ENCODE data around the gene SORCS2.

DNA sequence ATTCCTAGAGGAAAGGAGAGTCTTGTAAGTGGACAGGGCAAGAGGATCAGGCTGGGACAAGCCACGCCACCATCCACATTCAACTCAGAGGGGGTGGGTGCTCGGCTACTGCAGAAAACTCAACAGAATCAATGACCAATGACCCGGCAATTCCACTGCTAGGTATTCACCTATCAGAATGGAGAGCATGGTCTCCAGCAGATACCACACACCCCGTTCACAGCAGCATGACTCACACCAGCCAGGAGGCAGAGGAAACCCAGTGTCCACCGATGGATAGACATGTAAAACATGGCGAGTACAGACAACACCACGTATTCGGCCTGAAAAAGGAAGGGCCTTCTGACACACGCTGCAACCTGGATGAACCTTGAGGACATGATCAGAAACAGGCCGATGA is 571.5 kb downstream of the SORCS2 start:
- TF ChIP-seq, protein P1, sequence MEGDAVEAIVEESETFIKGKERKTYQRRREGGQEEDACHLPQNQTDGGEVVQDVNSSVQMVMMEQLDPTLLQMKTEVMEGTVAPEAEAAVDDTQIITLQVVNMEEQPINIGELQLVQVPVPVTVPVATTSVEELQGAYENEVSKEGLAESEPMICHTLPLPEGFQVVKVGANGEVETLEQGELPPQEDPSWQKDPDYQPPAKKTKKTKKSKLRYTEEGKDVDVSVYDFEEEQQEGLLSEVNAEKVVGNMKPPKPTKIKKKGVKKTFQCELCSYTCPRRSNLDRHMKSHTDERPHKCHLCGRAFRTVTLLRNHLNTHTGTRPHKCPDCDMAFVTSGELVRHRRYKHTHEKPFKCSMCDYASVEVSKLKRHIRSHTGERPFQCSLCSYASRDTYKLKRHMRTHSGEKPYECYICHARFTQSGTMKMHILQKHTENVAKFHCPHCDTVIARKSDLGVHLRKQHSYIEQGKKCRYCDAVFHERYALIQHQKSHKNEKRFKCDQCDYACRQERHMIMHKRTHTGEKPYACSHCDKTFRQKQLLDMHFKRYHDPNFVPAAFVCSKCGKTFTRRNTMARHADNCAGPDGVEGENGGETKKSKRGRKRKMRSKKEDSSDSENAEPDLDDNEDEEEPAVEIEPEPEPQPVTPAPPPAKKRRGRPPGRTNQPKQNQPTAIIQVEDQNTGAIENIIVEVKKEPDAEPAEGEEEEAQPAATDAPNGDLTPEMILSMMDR (IDR thresholded peaks at IDR 0.05): no peak
- TF ChIP-seq POLR2A (IDR thresholded peaks at IDR 0.05): no peak
